Superior temporal gyrus (tissue), 1 donor: ENCODE data around the gene ZNF79.

Experiments
- DNase-seq: peaks from one replicate; pipeline ENCODE4 v3.0.0-alpha.2; 2016; ENCODE audit errors: extremely low spot score

Gene ZNF79

DNA sequence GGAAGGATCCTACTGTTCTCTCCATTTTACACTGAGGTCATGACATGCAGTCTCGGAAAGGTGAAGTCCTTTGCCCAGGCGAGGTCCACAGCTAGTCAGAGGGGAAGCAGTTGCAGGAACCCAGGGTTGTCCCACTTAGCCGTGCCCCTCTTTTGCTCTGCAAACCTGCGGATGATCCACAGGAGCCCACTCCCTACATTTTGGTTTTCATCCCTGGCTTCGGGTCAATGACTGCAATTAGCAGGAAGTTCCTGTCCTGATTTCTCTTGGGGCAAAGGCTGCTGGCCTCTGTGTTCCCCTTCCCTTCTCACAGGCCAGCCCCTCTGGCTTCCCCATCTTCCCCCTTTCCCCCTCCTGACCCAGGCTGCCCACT lies 25.9 kb upstream of the ZNF79 start:
- DNase-seq: no peak

GRCh38 chr9:127398715-127399400 lies 25.3 kb upstream of the ZNF79 start:
- no peak for DNase-seq

GRCh38 chr9:127399736-127400269 lies 24.4 kb upstream of the ZNF79 start:
- no peak for DNase-seq

DNA sequence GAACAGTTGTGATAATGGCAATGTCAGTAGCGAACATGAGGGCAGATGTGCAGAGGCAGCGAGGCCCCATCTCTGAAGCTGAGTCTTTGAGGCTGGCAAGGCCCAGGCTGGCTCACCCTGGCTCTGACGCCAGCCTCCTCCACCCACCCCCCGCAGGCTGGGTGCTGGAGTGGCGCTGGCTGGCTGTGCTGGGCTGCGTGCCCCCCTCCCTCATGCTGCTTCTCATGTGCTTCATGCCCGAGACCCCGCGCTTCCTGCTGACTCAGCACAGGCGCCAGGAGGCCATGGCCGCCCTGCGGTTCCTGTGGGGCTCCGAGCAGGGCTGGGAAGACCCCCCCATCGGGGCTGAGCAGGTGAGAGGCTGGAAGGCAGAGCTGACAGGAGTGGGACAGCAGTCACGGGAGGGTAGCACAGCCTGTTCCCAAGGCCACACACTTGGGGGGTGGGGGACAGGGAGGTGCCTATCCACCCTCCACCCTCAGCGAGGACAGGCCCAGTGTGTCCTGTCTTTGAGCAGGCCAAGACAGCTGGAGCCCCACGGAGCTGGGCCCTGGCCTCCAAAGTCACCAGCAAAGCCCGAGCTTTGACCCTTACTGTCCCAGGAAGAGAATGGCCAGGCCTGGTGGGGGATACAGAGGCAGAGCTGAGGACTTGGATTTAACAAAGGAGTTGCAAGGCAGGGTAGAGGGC lies 21.6 kb upstream of the ZNF79 start:
- DNase-seq: no peak

GRCh38 chr9:127403507-127404192 lies 20.5 kb upstream of the ZNF79 start:
- no peak for DNase-seq

- DNase-seq: no peak
These were observed 19.6 kb upstream of the ZNF79 start for GRCh38 chr9:127404631-127405030.

GRCh38 chr9:127405344-127406125 lies 18.6 kb upstream of the ZNF79 start:
- no peak for DNase-seq

DNA sequence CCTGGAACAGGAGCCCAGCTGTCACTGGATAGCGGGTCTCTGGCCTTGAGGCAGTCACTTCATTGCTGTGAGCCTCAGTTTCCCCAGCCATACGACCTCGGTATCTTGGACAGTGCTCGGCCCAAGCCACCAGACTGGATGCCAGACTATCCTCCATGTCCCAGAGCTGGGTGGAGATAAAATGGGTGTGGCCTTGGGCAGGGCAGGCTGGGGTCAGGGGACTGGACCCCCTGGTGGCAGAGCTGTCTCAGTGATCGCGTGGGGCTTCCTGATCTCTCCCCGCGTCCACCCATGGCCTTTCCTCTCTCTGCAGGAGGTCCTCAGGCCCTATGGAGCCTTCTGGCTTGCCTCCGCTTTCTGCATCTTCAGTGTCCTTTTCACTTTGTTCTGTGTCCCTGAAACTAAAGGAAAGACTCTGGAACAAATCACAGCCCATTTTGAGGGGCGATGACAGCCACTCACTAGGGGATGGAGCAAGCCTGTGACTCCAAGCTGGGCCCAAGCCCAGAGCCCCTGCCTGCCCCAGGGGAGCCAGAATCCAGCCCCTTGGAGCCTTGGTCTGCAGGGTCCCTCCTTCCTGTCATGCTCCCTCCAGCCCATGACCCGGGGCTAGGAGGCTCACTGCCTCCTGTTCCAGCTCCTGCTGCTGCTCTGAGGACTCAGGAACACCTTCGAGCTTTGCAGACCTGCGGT lies 17.2 kb upstream of the ZNF79 start:
- no peak for DNase-seq

GRCh38 chr9:127407492-127407843 lies 16.7 kb upstream of the ZNF79 start:
- no peak for DNase-seq

DNA sequence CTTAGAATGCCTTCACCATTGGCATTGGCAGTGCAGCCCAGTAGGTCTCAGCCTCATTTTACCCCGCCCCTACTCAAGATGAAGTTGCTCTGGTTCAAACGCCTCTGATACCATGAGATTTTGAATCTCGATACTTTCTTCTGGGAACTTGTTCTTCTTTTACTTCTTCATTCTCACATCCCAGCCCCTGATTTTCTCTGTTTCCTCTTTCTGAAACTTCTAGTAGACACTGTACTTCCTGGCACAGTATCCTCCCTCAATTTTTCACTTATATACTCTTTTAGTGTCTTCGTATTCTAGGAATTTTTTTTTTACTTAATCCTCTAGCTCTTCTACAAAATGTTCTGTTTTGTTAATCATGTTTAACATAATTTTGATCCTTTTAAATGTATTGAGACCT lies 13.1 kb upstream of the ZNF79 start:
- no peak for DNase-seq

GRCh38 chr9:127415141-127415540 lies 9.0 kb upstream of the ZNF79 start:
- no peak for DNase-seq

- DNase-seq: no peak
These were observed 8.5 kb upstream of the ZNF79 start for GRCh38 chr9:127415657-127416056.

GRCh38 chr9:127417131-127418036 lies 6.8 kb upstream of the ZNF79 start:
- DNase-seq: no peak

- DNase-seq: no peak
These were observed 6.1 kb upstream of the ZNF79 start for GRCh38 chr9:127418037-127418471.

DNA sequence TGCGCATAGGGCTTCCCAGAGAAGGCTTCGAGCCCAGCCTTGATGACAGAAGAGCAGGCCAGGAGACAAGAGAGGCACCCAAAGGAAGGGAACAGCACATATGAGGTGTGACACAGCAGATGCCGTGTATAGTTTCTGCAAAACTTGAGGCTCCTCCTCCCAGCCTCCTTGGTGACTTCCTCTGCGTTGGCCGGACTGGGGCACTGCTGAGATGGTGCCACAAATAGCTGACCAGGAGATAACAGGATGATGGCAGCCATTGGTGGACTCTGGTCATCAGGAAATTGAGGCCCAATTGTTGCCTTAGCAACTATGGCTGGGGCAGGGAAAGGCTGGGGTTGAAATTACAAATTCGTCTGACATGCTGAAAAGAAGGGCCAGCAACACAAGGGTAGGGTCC lies 4.8 kb upstream of the ZNF79 start:
- DNase-seq: no peak

GRCh38 chr9:127421057-127421456 lies 3.1 kb upstream of the ZNF79 start:
- no peak for DNase-seq

- DNase-seq: no peak
These were observed 1.9 kb upstream of the ZNF79 start for GRCh38 chr9:127422133-127422782.

- no peak for DNase-seq
These were observed 1.4 kb upstream of the ZNF79 start for GRCh38 chr9:127422787-127423186.

GRCh38 chr9:127423476-127423933 lies 677 bp upstream of the ZNF79 start:
- no peak for DNase-seq

GRCh38 chr9:127424676-127424999 lies 456 bp downstream of the ZNF79 start:
- no peak for DNase-seq
